Panc1 (cell line): ENCODE measurements around the gene OR2T27.

Experiments
- POLR2AphosphoS5 ChIP-seq: IDR thresholded peaks from 2 replicates; pipeline ENCODE4 v1.6.1; 2012; ENCODE audit warnings: mild to moderate bottlenecking, low read depth, low read length, moderate library complexity
- REST ChIP-seq, 2 experiments: IDR thresholded peaks; 2 replicates each; pipeline ENCODE4 v1.6.1; 2011 to 2012; ENCODE audit warnings: low read depth in 2 of 2, control low read depth in 1 of 2, low read length in 1 of 2, mild to moderate bottlenecking in 1 of 2, moderate library complexity in 1 of 2; ENCODE audit not compliant: insufficient read depth in 1 of 2
- SIN3A ChIP-seq: IDR thresholded peaks from 2 replicates; pipeline ENCODE4 v1.6.1; 2012; ENCODE audit warnings: low read depth, mild to moderate bottlenecking, low read length, moderate library complexity, borderline replicate concordance; ENCODE audit not compliant: insufficient read depth
- TCF7L2 ChIP-seq: IDR thresholded peaks from 2 replicates; pipeline ENCODE4 v1.6.1; 2011; ENCODE audit warnings: mild to moderate bottlenecking, low read depth, low read length, inconsistent platforms
- TF ChIP-seq, protein P1 (sequence below): fragments of 450-650 bp; IDR thresholded peaks from 2 replicates; pipeline ENCODE4 v1.5.1; 2017; ENCODE audit warnings: mild to moderate bottlenecking

DNA sequence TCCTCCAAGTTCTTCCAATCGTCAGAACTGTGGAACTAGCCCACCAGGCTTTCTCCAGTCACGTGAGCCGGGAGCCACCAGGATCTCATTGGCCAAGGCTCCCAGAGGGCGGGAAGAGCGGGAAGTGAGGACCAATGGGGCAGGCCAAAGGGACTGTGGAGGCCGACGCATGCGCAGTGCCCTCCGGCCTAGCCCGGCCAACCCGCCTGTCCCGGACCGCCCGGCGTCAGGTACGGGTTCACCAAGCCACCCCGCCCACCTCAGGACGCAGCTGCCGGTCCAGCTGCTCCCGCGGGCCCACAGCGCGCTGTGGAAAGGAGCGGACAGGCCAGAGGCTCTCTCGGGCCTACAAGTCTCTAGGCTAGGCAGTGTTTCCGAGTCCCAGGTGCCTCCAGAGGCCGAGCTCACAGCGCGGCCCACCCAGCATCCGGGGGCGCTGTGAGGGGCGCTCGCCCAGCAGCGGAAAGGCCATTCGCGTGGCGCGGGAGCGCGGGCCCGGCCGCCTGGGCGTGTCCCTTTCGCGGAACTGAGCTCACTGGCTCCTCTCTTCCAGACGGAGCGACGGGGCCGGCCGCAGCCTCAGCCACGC lies 36.3 kb upstream of the OR2T27 start:
- TF ChIP-seq, protein P1, sequence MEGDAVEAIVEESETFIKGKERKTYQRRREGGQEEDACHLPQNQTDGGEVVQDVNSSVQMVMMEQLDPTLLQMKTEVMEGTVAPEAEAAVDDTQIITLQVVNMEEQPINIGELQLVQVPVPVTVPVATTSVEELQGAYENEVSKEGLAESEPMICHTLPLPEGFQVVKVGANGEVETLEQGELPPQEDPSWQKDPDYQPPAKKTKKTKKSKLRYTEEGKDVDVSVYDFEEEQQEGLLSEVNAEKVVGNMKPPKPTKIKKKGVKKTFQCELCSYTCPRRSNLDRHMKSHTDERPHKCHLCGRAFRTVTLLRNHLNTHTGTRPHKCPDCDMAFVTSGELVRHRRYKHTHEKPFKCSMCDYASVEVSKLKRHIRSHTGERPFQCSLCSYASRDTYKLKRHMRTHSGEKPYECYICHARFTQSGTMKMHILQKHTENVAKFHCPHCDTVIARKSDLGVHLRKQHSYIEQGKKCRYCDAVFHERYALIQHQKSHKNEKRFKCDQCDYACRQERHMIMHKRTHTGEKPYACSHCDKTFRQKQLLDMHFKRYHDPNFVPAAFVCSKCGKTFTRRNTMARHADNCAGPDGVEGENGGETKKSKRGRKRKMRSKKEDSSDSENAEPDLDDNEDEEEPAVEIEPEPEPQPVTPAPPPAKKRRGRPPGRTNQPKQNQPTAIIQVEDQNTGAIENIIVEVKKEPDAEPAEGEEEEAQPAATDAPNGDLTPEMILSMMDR = no peak
- TF ChIP-seq POLR2AphosphoS5 (no peak), SIN3A (no peak), REST (IDR thresholded peaks at IDR 0.05; ENCODE audit: insufficient read depth in 1 of 2, low read depth in 2 of 2, low read length in 1 of 2) (no peak), TCF7L2 (no peak)
